NCI-H2107 (cell line): ENCODE measurements around the gene BRME1.

Experiments used
- DNase-seq: peaks from one replicate; lab custom pipeline; 2025; lab: John Stamatoyannopoulos, UW

The BRME1 gene

GRCh38 chr19:13844130-13844631 is 61.7 kb downstream of the BRME1 start:
- DNase-seq, result no peak

DNA sequence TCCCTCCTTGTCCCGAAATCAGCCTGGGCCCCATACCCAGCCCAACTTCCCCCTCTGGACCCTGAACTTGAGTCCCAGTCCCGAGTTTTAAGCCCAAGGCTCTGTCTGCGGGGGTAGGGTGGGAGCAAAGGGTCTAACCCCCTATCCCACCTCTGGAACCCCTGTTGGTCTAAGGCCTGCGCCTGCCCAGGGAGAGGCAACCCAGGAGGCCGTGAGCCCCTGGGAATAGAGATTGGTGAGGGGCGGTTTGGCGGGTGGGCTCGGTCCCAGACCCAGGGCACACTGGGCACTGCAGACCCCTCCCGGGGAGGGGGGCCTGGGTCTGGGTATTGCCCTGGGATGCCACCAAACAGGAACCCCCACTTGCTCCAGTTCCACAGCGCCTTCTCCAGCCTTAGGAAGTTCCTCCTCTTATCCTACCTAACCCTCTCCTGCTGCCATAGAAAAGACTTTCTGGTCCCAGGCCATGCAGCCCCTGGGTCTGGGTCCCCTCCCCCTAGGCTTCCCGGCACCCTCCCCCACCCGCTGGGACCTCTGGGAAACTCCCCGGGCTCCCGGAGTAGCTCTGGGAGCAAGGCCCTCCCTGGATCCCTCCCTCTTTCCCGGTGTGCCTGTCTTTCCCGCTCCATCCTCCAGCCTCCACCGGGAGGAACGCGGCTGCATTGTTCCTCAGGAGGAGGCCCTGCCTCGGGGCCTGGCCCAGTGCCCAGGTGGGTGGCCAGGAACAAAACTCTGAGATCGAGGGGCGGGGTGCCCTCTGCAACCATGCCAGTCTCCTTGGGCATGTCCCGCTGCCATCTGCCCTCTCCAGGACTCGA is 62.6 kb downstream of the BRME1 start:
- DNase-seq, result no peak

GRCh38 chr19:13842291-13843103 is 63.4 kb downstream of the BRME1 start:
- no peak for DNase-seq

DNA sequence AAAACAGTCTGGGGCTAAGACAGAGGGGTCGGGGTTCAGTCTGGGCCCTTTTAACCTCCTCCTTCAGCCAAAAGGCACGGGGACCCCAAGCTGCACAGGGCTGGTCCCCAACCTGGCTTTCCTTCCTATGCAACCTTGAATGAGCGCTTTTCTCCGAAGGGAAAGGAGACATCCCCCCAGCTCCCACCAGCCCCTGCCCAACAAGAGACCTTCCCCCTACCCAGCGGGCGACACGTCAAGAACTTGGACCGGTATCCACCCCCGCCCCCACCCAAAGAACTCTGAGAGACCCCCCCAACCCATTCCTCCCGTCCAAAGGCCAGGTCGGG is 64.0 kb downstream of the BRME1 start:
- no peak for DNase-seq

DNA sequence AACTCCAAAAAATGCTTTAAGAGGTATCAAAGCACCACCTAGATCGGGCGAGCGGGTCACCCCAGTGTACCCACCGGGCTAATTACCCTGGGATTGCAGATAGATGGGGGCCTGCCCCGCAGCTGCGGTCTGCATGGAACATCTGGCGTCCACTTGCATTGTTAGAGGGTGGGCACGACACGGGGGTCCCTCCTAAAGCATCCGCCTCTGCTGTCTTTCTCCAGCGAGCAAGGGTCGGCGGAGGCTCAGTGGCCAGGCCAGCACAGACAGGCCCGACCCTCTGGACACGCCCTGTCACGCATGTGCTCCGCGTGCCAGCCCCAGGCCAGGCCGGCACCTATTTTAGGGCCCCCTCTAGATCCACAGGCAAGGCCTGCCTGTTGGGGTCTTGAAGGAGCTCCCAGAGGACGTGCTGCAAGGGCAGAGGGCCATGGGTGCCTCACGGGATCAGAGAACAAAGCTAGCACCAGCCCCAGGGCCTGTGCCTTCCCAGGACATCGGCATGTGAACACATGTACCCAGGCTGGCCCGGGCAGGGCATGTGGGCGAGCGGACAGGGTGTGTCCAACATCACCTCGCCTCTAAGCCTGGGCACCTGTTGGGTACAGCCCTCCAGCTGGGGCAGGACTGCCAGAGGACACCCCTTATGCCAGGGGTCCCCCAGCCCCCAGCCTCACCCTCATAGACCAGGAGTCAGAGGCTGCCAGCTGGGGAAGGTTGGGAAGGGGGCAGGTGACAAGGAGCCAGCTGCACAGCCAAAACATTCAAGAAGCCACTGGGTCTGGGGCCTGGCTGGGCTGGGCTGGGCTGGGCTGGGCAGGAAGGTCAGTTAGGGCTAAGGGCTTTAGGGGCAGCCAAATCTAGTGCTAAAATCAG is 64.6 kb downstream of the BRME1 start:
- no peak for DNase-seq

GRCh38 chr19:13840305-13841085 is 65.4 kb downstream of the BRME1 start:
- DNase-seq, result no peak

DNA sequence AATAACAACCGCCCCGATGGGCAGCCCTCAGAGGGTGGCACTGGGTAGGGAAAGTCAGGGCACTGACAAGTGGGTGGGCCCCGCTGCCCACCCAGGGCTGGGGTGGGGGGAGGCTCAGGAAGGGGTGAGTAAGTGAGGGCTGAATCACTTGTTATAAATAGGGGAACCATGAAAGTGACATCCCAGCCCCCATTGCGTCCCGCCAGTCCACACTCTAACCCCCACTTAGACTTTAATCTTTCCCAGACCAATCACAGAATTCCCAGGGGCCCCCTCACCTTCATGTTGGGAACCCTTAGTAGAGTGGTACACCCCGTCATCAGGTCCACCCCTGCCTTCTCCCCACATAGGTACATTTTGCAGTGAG is 66.0 kb downstream of the BRME1 start:
- no peak for DNase-seq

- no peak for DNase-seq
Measured at GRCh38 chr19:13839130-13839937, 66.6 kb downstream of the BRME1 start.

DNA sequence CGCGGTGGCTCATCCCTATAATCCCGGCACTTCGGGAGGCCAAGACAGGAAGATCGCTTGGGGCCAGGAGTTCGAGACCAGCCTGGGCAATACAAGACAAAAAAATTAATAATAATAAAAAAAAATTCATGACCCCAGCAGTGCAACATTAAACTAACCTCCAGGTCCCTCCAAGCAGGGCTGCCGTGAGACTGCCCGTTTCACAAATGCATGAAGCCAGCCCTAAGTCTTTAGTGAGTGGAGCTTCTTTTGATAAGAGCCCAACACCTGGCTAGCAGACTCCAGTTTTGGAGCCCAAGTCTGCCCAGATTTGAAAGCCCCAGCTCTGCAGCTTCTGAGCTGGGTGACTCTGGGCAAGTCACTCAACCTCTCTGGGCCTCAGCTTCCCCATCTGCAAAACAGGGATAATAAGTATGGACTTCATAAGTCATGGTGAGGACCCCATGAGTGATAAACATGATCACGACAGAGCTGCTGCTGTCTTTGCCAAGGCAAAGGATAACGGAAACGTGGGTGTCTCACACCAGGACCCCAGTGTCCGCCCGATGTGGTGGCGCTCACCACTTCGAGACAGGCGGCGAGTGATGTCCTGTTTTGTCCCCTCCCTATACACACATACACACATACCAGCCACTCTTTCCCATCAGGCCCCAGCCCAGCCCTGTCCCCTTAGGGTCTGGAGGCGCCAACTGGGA is 67.3 kb downstream of the BRME1 start:
- DNase-seq, result no peak

- DNase-seq, result no peak
Measured at GRCh38 chr19:13835791-13836723, 69.9 kb downstream of the BRME1 start.

- no peak for DNase-seq
Measured at GRCh38 chr19:13834244-13835069, 71.5 kb downstream of the BRME1 start.

GRCh38 chr19:13833330-13834243 is 72.3 kb downstream of the BRME1 start:
- DNase-seq, result peak; percentile 90
